H9 (cell line): ENCODE results near the gene ZNF784. TPM values are rescaled to one million over a fixed set of nuclear protein-coding genes. Genes with fewer than 3 reads are reported as not detected.

Experiments
- DNase-seq: peaks from one replicate; pipeline ENCODE4 v3.0.0-alpha.2; 2017
- H2AFZ ChIP-seq: one replicate; pipeline ENCODE4 v1.6.1; 2013; ENCODE audit warnings: mild to moderate bottlenecking, low read length, control low read depth, moderate library complexity
- H2AK5ac ChIP-seq: 2 replicates; pipeline ENCODE4 v1.6.1; 2013; ENCODE audit warnings: low read length, control low read depth, mixed read lengths; ENCODE audit not compliant: insufficient read length
- H2BK120ac ChIP-seq: one replicate; pipeline ENCODE4 v1.6.1; 2013; ENCODE audit warnings: low read depth, mild to moderate bottlenecking, low read length, control low read depth, inconsistent platforms; ENCODE audit not compliant: poor library complexity, severe bottlenecking
- H2BK12ac ChIP-seq: 2 replicates; pipeline ENCODE4 v1.6.1; 2013; ENCODE audit warnings: low read length, control low read depth, mixed read lengths, low read depth; ENCODE audit not compliant: insufficient read length
- H2BK15ac ChIP-seq: 2 replicates; pipeline ENCODE4 v1.6.1; 2013; ENCODE audit warnings: low read depth, low read length, control low read depth
- H2BK20ac ChIP-seq: one replicate; pipeline ENCODE4 v1.6.1; 2013; ENCODE audit warnings: low read depth, mild to moderate bottlenecking, low read length, control low read depth, inconsistent platforms; ENCODE audit not compliant: poor library complexity, severe bottlenecking
- H2BK5ac ChIP-seq: 2 replicates; pipeline ENCODE4 v1.6.1; 2013; ENCODE audit warnings: low read length, control low read depth, mixed read lengths; ENCODE audit not compliant: insufficient read length
- H3K14ac ChIP-seq: 2 replicates; pipeline ENCODE4 v1.6.1; 2013; ENCODE audit warnings: low read length, control low read depth; ENCODE audit not compliant: insufficient read depth
- H3K18ac ChIP-seq: 2 replicates; pipeline ENCODE4 v1.6.1; 2013; ENCODE audit warnings: low read depth, mild to moderate bottlenecking, mixed read lengths, low read length, control low read depth; ENCODE audit not compliant: insufficient read length
- H3K23ac ChIP-seq: 2 replicates; pipeline ENCODE4 v1.6.1; 2013; ENCODE audit warnings: low read length, control low read depth, mixed read lengths, low read depth; ENCODE audit not compliant: insufficient read length
- H3K23me2 ChIP-seq: 2 replicates; pipeline ENCODE4 v1.6.1; 2013; ENCODE audit warnings: low read depth, mild to moderate bottlenecking, mixed read lengths, low read length, control low read depth; ENCODE audit not compliant: insufficient read length, poor library complexity, severe bottlenecking
- H3K27ac ChIP-seq: 2 replicates; pipeline ENCODE4 v1.5.1; 2013; ENCODE audit warnings: low read length, control low read depth, mixed read lengths, low read depth; ENCODE audit not compliant: insufficient read length
- H3K27me3 ChIP-seq: 2 replicates; pipeline ENCODE4 v1.6.1; 2013; ENCODE audit warnings: low read length, control low read depth, inconsistent platforms; ENCODE audit not compliant: insufficient read depth
- H3K4ac ChIP-seq: 2 replicates; pipeline ENCODE4 v1.6.1; 2013; ENCODE audit warnings: low read depth, mild to moderate bottlenecking, control low read depth, inconsistent platforms, low read length, moderate library complexity
- H3K4me1 ChIP-seq: 2 replicates; pipeline ENCODE4 v1.6.1; 2013; ENCODE audit warnings: low read length, control low read depth, inconsistent platforms; ENCODE audit not compliant: insufficient read depth
- H3K4me2 ChIP-seq: 2 replicates; pipeline ENCODE4 v1.6.1; 2013; ENCODE audit warnings: low read length, control low read depth, mixed read lengths; ENCODE audit not compliant: insufficient read length, insufficient read depth
- H3K56ac ChIP-seq: 2 replicates; pipeline ENCODE4 v1.6.1; 2013; ENCODE audit warnings: low read depth, mild to moderate bottlenecking, mixed read lengths, low read length, control low read depth; ENCODE audit not compliant: insufficient read length
- H3K79me1 ChIP-seq: 2 replicates; pipeline ENCODE4 v1.6.1; 2013; ENCODE audit warnings: low read depth, mild to moderate bottlenecking, moderate library complexity, low read length, control low read depth, inconsistent platforms; ENCODE audit not compliant: insufficient read depth, poor library complexity, severe bottlenecking
- H3K79me2 ChIP-seq: 2 replicates; pipeline ENCODE4 v1.6.1; 2013; ENCODE audit warnings: low read length, control low read depth, inconsistent platforms; ENCODE audit not compliant: insufficient read depth
- H3K9ac ChIP-seq: 2 replicates; pipeline ENCODE4 v1.6.1; 2013; ENCODE audit warnings: low read length, control low read depth, mixed read lengths; ENCODE audit not compliant: insufficient read length; ENCODE audit errors: extremely low read depth
- H3K9me3 ChIP-seq: one replicate; pipeline ENCODE4 v1.6.1; 2013; ENCODE audit warnings: low read depth, low read length, inconsistent platforms; ENCODE audit not compliant: control insufficient read depth
- H3T11ph ChIP-seq: one replicate; pipeline ENCODE4 v1.6.1; 2013; ENCODE audit warnings: mild to moderate bottlenecking, low read length, control low read depth, inconsistent platforms
- H4K20me1 ChIP-seq: one replicate; pipeline ENCODE4 v1.6.1; 2013; ENCODE audit not compliant: control insufficient read depth, insufficient read length, insufficient read depth
- H4K5ac ChIP-seq: 2 replicates; pipeline ENCODE4 v1.6.1; 2013; ENCODE audit warnings: low read depth, mild to moderate bottlenecking, mixed read lengths, low read length, control low read depth; ENCODE audit not compliant: insufficient read length
- H4K8ac ChIP-seq: replicated peaks from 2 replicates; pipeline ENCODE4 v1.6.1; 2013; ENCODE audit warnings: low read length, control low read depth, mixed read lengths, low read depth; ENCODE audit not compliant: insufficient read length
- H4K91ac ChIP-seq: 2 replicates; pipeline ENCODE4 v1.6.1; 2013; ENCODE audit warnings: low read depth, mild to moderate bottlenecking, moderate library complexity, mixed read lengths, low read length, control low read depth; ENCODE audit not compliant: insufficient read length
- H3K27ac Mint-ChIP-seq, 3 experiments: 2 replicates in 2 of 3; 3 replicates in 1 of 3; pipeline ENCODE4 v1.8.0; 2020 to 2021; ENCODE audit warnings: mixed read lengths in 3 of 3, mild to moderate bottlenecking in 1 of 3, moderate library complexity in 1 of 3
- H3K27me3 Mint-ChIP-seq: 2 replicates; pipeline ENCODE4 v1.8.0; 2021; ENCODE audit warnings: low read depth, mild to moderate bottlenecking, moderate library complexity, mixed read lengths
- H3K36me3 Mint-ChIP-seq, 3 experiments: 2 replicates in 2 of 3; 3 replicates in 1 of 3; pipeline ENCODE4 v1.8.0; 2020 to 2021; ENCODE audit warnings: low read depth in 3 of 3, mixed read lengths in 3 of 3; ENCODE audit not compliant: insufficient read depth in 1 of 3
- H3K4me1 Mint-ChIP-seq, 2 experiments: 2 replicates each; pipeline ENCODE4 v1.8.0; 2020; ENCODE audit warnings: mixed read lengths in 2 of 2
- H3K4me3 Mint-ChIP-seq, 2 experiments: 2 replicates in 1 of 2; 3 replicates in 1 of 2; pipeline ENCODE4 v1.8.0; 2020 to 2021; ENCODE audit warnings: mild to moderate bottlenecking in 2 of 2, mixed read lengths in 2 of 2, moderate library complexity in 1 of 2
- H3K9me3 Mint-ChIP-seq, 2 experiments: 2 replicates in 1 of 2; 3 replicates in 1 of 2; pipeline ENCODE4 v1.8.0; 2020; ENCODE audit warnings: mild to moderate bottlenecking in 2 of 2, mixed read lengths in 2 of 2, moderate library complexity in 1 of 2
- WGBS: extraction: QIAGEN DNeasy Blood & Tissue Kit; methylation state at CpG from one replicate; pipeline ENCODE4 v1.1.7; 2013; ENCODE audit warnings: missing lambda C conversion rate, low lambda C conversion rate, mixed read lengths; ENCODE audit not compliant: insufficient read length; ENCODE audit errors: extremely low coverage; 5-methylcytosine and 5-hydroxymethylcytosine counted together
- total RNA-seq: library from RNA; stranded (reverse); gene quantifications from 2 replicates; pipeline ENCODE4 v1.2.1, GENCODE V29; 2021
- TF ChIP-seq, protein P1 (sequence below): fragments of 200-600 bp; sonication (generic); conservative IDR thresholded peaks from 3 replicates; pipeline ENCODE4 v1.8.0; 2021; ENCODE audit warnings: antibody characterized with exemption, mild to moderate bottlenecking

ZNF784 gene
- total RNA-seq, 1 experiment from 2014 or later = 10.7 TPM

DNA sequence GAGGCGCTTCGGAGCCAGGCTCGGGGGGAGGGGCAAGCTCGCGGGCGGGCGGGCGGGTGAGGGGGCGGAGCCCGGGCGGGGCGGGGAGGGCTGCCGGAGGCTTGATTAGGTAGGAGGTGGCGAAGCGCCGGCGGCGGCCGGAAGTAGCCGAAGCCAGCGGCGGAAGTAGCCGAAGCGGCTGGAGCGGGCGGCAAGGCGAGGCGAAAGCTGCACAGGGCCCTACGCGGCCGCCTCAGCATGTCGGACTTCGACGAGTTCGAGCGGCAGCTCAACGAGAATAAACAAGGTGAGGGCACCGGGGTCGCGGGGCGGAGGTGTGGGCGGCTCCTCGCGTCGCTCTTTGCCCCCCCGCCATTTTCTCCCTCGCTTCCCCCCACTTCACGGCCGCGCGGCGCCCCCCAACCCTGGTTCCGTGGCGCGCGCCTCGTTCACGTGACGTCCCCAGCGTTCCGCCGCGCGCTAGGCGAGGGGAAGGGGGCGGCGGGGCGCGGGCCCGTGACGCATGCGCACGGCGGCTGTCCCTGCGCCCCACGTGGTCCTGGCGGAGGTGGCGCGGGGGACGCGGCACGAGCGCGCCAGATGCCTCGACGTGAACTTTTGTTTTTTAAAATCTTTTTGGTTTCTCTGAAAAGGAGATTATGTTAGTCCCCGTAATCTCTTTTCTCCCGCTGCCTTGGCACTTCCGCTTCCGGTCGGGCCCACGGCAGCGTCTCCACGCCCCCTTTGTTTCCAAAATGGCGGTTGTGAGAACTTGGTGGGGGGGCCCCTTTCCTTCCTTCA lies 30.7 kb upstream of the ZNF784 start, which contains the start of gene U2AF2:
U2AF2 (plus strand) TSS at position 168 of the 780 bp plus-strand sequence; CDS start at position 238, 70 bp downstream.
- Histone ChIP-seq H3K79me2 (peaks cover 43% of the 10 kb centered on the region), H3K18ac (peak within 1 kb of the TSS; percentile 98), H3K23ac (no peak within 1 kb of the TSS), H4K20me1 (peaks cover 5% of the 10 kb centered on the region), H2BK120ac (peak within 1 kb of the TSS; percentile 79), H3K23me2 (peaks cover 22% of the 10 kb centered on the region), H2AFZ (peak within 1 kb of the TSS; percentile 94), H3K9ac (peak within 1 kb of the TSS; percentile 99), H3T11ph (peak within 1 kb of the TSS; percentile 81), H3K14ac (peak within 1 kb of the TSS; percentile 99), H2BK12ac (no peak within 1 kb of the TSS), H2BK20ac (no peak within 1 kb of the TSS), H4K5ac (peak within 1 kb of the TSS; percentile 86), H3K56ac (peak within 1 kb of the TSS; percentile 67), H3K27ac (peak within 1 kb of the TSS; percentile 84), H4K91ac (peak within 1 kb of the TSS; percentile 76), H3K4me1 (peaks cover 7% of the 10 kb centered on the region; the same call in 1 of the 2 replicates), H3K4me2 (peak within 1 kb of the TSS; percentile 98), H3K27me3 (no peaks in the 10 kb centered on the region), H3K79me1 (no peaks in the 10 kb centered on the region), H2AK5ac (no peak within 1 kb of the TSS), H2BK5ac (peak within 1 kb of the TSS; percentile 82), H3K9me3 (no peaks in the 10 kb centered on the region), H4K8ac (no peak within 1 kb of the TSS), H2BK15ac (no peak within 1 kb of the TSS; the same call in 1 of the 2 replicates), H3K4ac (peak within 1 kb of the TSS; percentile 14; the same call in 1 of the 2 replicates)
- Mint-ChIP-seq H3K4me1 (peaks cover 27 to 35% of the 10 kb centered on the region in 2 experiments), H3K27ac (peak within 1 kb of the TSS; percentile 99 to 100 (median 100)), H3K9me3 (peaks cover 0 to 3% of the 10 kb centered on the region in 2 experiments; a peak in 3 of 5 replicates), H3K36me3 (peaks cover 14 to 58% (median 38%) of the 10 kb centered on the region in 3 experiments), H3K4me3 (peak within 1 kb of the TSS; percentile 93 to 94), H3K27me3 (no peaks in the 10 kb centered on the region; the same call in 1 of the 2 replicates)
- TF ChIP-seq, protein P1, sequence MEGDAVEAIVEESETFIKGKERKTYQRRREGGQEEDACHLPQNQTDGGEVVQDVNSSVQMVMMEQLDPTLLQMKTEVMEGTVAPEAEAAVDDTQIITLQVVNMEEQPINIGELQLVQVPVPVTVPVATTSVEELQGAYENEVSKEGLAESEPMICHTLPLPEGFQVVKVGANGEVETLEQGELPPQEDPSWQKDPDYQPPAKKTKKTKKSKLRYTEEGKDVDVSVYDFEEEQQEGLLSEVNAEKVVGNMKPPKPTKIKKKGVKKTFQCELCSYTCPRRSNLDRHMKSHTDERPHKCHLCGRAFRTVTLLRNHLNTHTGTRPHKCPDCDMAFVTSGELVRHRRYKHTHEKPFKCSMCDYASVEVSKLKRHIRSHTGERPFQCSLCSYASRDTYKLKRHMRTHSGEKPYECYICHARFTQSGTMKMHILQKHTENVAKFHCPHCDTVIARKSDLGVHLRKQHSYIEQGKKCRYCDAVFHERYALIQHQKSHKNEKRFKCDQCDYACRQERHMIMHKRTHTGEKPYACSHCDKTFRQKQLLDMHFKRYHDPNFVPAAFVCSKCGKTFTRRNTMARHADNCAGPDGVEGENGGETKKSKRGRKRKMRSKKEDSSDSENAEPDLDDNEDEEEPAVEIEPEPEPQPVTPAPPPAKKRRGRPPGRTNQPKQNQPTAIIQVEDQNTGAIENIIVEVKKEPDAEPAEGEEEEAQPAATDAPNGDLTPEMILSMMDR = no peak
- DNase-seq = peak; percentile 95
- WGBS = no CpG with 5 or more reads among the region's 95 CpGs
